ENCODE results near the gene ITPR2. TPM values are rescaled to one million over a fixed set of nuclear protein-coding genes. Genes with fewer than 3 reads are reported as not detected.

Gene ITPR2
- total and polyA plus RNA-seq, 12 donors = 5.1 to 144 (median 66.4) TPM

DNA sequence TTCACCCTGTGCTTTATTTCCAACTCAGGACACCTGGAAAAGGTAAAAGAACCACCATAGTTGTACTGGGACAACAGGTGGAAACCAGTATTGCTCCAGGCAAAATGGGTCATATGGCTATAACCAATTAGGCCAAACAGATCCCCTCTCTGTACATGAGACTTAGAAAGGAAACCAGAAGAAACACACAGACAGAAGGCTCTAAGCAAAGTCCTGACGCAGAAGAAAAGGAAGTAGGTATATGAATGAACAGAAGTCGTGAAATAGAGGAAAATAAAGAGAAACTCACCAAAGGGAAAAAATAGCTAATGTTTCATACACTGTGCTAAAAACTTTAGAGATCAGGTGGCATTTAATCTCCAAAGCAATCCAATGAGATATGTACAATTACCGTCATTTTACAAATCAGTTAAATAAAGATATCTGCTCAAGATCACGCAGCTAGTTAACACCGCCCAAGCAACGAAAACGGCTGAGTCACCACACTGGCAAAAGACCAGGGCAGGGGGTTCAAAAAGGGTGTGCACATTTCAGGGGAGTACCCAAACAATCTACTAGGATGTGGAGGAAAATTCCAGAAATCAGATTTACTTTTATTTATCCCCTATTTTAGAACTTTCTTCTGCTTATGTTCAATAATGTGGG is 82.3 kb downstream of the ITPR2 start:
- DNase-seq = no peak
- peaks cover 10 to 27% of the 10 kb centered on the region in 2 donors for H3K4me1 ChIP-seq (replicated peaks in 1 of 2)
- no peaks in the 10 kb centered on the region for H3K9me3 ChIP-seq (replicated peaks in 1 of 3)
- H3K27ac ChIP-seq = no peak overlapping the region
- 77 to 84% (median 83%) methylated on average over 7 of the region's 7 CpGs for WGBS, 4 donors
- intact Hi-C loops (cut with DNase I) = no loop called here
- H3K36me3 ChIP-seq (replicated peaks in 1 of 2) = no peaks in the 10 kb centered on the region
- no peaks in the 10 kb centered on the region for H3K27me3 ChIP-seq
- no peak for TF ChIP-seq POLR2A (IDR thresholded peaks at IDR 0.05)
- TF ChIP-seq, protein P1, sequence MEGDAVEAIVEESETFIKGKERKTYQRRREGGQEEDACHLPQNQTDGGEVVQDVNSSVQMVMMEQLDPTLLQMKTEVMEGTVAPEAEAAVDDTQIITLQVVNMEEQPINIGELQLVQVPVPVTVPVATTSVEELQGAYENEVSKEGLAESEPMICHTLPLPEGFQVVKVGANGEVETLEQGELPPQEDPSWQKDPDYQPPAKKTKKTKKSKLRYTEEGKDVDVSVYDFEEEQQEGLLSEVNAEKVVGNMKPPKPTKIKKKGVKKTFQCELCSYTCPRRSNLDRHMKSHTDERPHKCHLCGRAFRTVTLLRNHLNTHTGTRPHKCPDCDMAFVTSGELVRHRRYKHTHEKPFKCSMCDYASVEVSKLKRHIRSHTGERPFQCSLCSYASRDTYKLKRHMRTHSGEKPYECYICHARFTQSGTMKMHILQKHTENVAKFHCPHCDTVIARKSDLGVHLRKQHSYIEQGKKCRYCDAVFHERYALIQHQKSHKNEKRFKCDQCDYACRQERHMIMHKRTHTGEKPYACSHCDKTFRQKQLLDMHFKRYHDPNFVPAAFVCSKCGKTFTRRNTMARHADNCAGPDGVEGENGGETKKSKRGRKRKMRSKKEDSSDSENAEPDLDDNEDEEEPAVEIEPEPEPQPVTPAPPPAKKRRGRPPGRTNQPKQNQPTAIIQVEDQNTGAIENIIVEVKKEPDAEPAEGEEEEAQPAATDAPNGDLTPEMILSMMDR (IDR thresholded peaks at IDR 0.05) = no peak
- H3K4me3 ChIP-seq = no peak overlapping the region

DNA sequence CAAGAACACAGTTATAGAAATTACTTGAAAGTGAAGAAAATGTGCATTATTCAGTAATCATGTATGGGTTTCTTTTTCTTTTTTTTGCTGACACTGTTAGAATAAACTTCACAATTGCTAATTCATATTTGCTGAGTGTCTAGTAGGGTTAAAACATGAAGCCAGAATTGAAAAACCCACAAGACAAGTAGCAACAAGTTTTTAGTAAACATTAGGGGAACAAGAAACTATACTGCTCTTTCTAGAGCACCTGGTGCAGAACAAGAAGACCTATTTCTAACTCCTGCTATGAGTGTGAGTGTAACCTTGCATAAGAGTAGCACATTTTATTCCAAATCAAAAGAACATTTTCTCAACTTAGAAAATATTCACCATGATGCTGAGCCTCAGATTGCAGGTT is 83.2 kb downstream of the ITPR2 start:
- H3K4me3 ChIP-seq = no peak overlapping the region
- DNase-seq = no peak
- H3K27ac ChIP-seq = no peak overlapping the region
- intact Hi-C loops (cut with DNase I) = no loop called here
- peaks cover 18 to 36% of the 10 kb centered on the region in 2 donors for H3K4me1 ChIP-seq (replicated peaks in 1 of 2)
- no peaks in the 10 kb centered on the region for H3K27me3 ChIP-seq
- no peaks in the 10 kb centered on the region for H3K36me3 ChIP-seq (replicated peaks in 1 of 2)
- TF ChIP-seq POLR2A (IDR thresholded peaks at IDR 0.05) = no peak
- H3K9me3 ChIP-seq (replicated peaks in 1 of 3) = no peaks in the 10 kb centered on the region

DNA sequence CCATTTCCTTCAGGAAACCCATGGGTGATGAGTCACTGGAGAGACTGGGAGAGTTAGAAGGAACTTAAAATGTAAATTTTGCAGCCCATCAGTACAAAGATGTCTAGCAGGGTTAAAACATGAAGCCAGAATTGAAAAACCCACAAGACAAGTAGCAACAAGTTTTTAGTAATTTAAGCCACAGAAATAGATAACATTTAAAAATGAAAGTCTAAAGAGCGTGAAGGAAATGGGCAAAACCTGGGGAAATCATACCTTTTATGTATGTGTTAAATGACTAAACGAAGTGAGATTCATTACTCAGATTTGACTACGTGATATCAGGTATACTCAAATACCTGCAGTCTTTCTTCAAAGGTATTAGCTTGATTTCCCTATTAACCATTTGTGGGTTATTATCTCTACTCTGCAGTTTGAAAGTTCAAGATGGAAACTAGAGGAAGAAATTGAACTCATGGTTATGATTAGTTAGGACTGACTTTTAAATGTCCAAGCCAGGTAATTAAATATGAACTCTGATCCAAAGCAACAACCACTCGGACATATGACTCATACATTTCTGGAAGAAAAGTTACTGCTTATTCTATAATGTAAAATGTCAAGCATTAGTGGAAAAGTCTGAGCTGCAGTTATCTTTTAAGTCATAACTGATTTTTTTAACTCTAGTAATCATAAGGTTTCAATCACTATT is 84.1 kb downstream of the ITPR2 start:
- Histone ChIP-seq H3K4me1 (replicated peaks in 1 of 2) (peaks cover 21 to 42% of the 10 kb centered on the region in 2 donors), H3K27me3 (no peaks in the 10 kb centered on the region), H3K4me3 (no peak overlapping the region), H3K27ac (no peak overlapping the region), H3K36me3 (replicated peaks in 1 of 2) (no peaks in the 10 kb centered on the region), H3K9me3 (replicated peaks in 1 of 3) (no peaks in the 10 kb centered on the region)
- no peak for DNase-seq
- intact Hi-C loops (cut with DNase I) = no loop called here
- 78 to 81% (median 80%) methylated on average over 4 of the region's 4 CpGs for WGBS, 4 donors
- TF ChIP-seq POLR2A (IDR thresholded peaks at IDR 0.05) = no peak
- TF ChIP-seq, protein P1 (IDR thresholded peaks at IDR 0.05) = no peak

DNA sequence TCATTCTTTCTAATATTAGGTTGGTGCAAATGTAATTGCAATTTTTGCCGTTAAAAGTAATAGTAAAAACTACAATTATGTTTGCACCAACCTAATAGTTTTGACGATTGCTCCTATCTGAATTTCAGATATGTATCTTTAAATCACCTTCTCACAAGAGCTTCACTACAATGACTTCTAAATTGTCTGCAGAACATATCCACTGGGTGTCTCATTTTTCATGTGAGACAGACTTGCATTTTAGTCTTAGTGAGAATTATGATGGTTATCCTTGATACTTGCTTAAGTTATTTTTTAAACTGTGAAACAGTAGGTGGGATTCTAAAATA is 84.6 kb downstream of the ITPR2 start:
- Histone ChIP-seq H3K4me1 (replicated peaks in 1 of 2) (peaks cover 21 to 42% of the 10 kb centered on the region in 2 donors), H3K27ac (no peak overlapping the region)
- no peak for TF ChIP-seq POLR2A (IDR thresholded peaks at IDR 0.05)
- TF ChIP-seq, protein P1 (IDR thresholded peaks at IDR 0.05) = no peak

More for the DNA sequence above, 84.6 kb downstream of the ITPR2 start:
- 67 to 95% (median 87%) methylated on average over 2 of the region's 2 CpGs for WGBS, 4 donors
- no peak for DNase-seq
- Histone ChIP-seq H3K27me3 (no peaks in the 10 kb centered on the region), H3K36me3 (replicated peaks in 1 of 2) (no peaks in the 10 kb centered on the region), H3K4me3 (no peak overlapping the region), H3K9me3 (replicated peaks in 1 of 3) (no peaks in the 10 kb centered on the region)
- intact Hi-C loops (cut with DNase I) = no loop called here

Measured in adrenal gland (tissue), 12 donors.